SK-MEL-5 (cell line): ENCODE data around the gene MUC4. TPM values are rescaled to one million over a fixed set of nuclear protein-coding genes. Genes with fewer than 3 reads are reported as not detected.
"Not testable (repeated sequence)": the region's sequence is repeated elsewhere in the genome, so short reads cannot be mapped to it uniquely, and the experiment has no call there.

Source experiments
- DNase-seq: peaks from one replicate; pipeline ENCODE4 v3.0.0-alpha.2; 2016; ENCODE audit warnings: low read depth, low spot score
- in situ Hi-C: cut with HindIII; loops from 2 replicates; pipeline ENCODE4 v1.10.0; 2016; ENCODE audit warnings: low sequenced_read_pairs, high pct_unique_total_duplicates, low pct_unique_long_range_greater_than_20kb
- total RNA-seq: library from RNA; depleted of rRNA; stranded (reverse); fragments of >200 nt; shearing (Covaris generic); gene quantifications from 2 replicates; pipeline ENCODE4 v1.2.3, GENCODE V29; 2014

The MUC4 gene
- total RNA-seq, 1 experiment from 2014 or later: not detected

- in situ Hi-C loops: no loop called here
- DNase-seq: no peak
Measured at GRCh38 chr3:195802261-195802701, 9.4 kb downstream of the MUC4 start.

- DNase-seq: no peak
- in situ Hi-C loops: no loop called here
Measured at GRCh38 chr3:195801251-195802183, 10.2 kb downstream of the MUC4 start.

GRCh38 chr3:195800240-195800639 is 11.5 kb downstream of the MUC4 start:
- in situ Hi-C loops: no loop called here
- DNase-seq: no peak

- DNase-seq: no peak
- in situ Hi-C loops: no loop called here
Measured at GRCh38 chr3:195796795-195797194, 14.9 kb downstream of the MUC4 start.

GRCh38 chr3:195794708-195795107 is 17.0 kb downstream of the MUC4 start:
- DNase-seq: no peak
- in situ Hi-C loops: no loop called here

- not testable (repeated sequence) for DNase-seq
Measured at GRCh38 chr3:195792621-195793020, 19.1 kb downstream of the MUC4 start.

GRCh38 chr3:195790901-195791300 is 20.8 kb downstream of the MUC4 start:
- in situ Hi-C loops: no loop called here
- DNase-seq: no peak

More at GRCh38 chr3:195792621-195793020, 19.1 kb downstream of the MUC4 start:
- in situ Hi-C loops: not testable (repeated sequence)

- no peak for DNase-seq
- in situ Hi-C loops: no loop called here
Measured at GRCh38 chr3:195788711-195789581, 22.8 kb downstream of the MUC4 start.

GRCh38 chr3:195785781-195786405 is 25.8 kb downstream of the MUC4 start:
- DNase-seq, in situ Hi-C loops: not testable (repeated sequence)

- in situ Hi-C loops, DNase-seq: not testable (repeated sequence)
Measured at GRCh38 chr3:195784031-195784430, 27.7 kb downstream of the MUC4 start.

- DNase-seq, in situ Hi-C loops: not testable (repeated sequence)
Measured at GRCh38 chr3:195781236-195781635, 30.5 kb downstream of the MUC4 start.

- no peak for DNase-seq
- in situ Hi-C loops: no loop called here
Measured at GRCh38 chr3:195777975-195778374, 33.8 kb downstream of the MUC4 start.

- DNase-seq: peak; percentile 72
- in situ Hi-C loops: no loop called here
Measured at GRCh38 chr3:195774917-195775316, 36.8 kb downstream of the MUC4 start.

GRCh38 chr3:195773956-195774537 is 37.7 kb downstream of the MUC4 start:
- DNase-seq: no peak
- in situ Hi-C loops: no loop called here

- in situ Hi-C loops: no loop called here
- DNase-seq: no peak
Measured at GRCh38 chr3:195771646-195772300, 40.0 kb downstream of the MUC4 start.

- DNase-seq, in situ Hi-C loops: not testable (repeated sequence)
Measured at GRCh38 chr3:195770841-195771645, 40.7 kb downstream of the MUC4 start.
